D341Med (cell line): ENCODE results near the gene DNAJC17.

Experiments
- DNase-seq: peaks from one replicate; pipeline ENCODE4 v3.0.0; 2012; ENCODE audit warnings: low spot score

DNAJC17 gene

GRCh38 chr15:40739854-40740253, 67.4 kb downstream of the DNAJC17 start:
- DNase-seq = no peak

- no peak for DNase-seq
These were observed 68.2 kb downstream of the DNAJC17 start for GRCh38 chr15:40739047-40739446.

GRCh38 chr15:40737048-40737447, 70.2 kb downstream of the DNAJC17 start:
- DNase-seq = no peak

- no peak for DNase-seq
These were observed 70.7 kb downstream of the DNAJC17 start for GRCh38 chr15:40736575-40736974.

GRCh38 chr15:40731034-40731433, 76.2 kb downstream of the DNAJC17 start:
- DNase-seq = no peak

GRCh38 chr15:40723919-40724318, 83.4 kb downstream of the DNAJC17 start:
- DNase-seq = no peak

- no peak for DNase-seq
These were observed 84.3 kb downstream of the DNAJC17 start for GRCh38 chr15:40722934-40723333.

GRCh38 chr15:40722354-40722753, 84.9 kb downstream of the DNAJC17 start:
- no peak for DNase-seq

GRCh38 chr15:40721701-40722100, 85.6 kb downstream of the DNAJC17 start:
- no peak for DNase-seq

- DNase-seq = no peak
These were observed 91.1 kb downstream of the DNAJC17 start for GRCh38 chr15:40716165-40716564.
